NCI-H82 treated with DMSO at 0.1 percent for 48 hours (cell line): ENCODE results near the gene TMEM184C.

Experiments used
- DNase-seq: peaks from one replicate; lab custom pipeline; 2025; ENCODE audit not compliant: unreplicated experiment; lab: John Stamatoyannopoulos, UW

Gene TMEM184C

GRCh38 chr4:147617173-147617840, at the start of gene TMEM184C:
TSS of gene TMEM184C (plus strand) at chr4:147617397. CDS start at chr4:147617957, 560 bp downstream.
- peak; percentile 83 for DNase-seq

DNA sequence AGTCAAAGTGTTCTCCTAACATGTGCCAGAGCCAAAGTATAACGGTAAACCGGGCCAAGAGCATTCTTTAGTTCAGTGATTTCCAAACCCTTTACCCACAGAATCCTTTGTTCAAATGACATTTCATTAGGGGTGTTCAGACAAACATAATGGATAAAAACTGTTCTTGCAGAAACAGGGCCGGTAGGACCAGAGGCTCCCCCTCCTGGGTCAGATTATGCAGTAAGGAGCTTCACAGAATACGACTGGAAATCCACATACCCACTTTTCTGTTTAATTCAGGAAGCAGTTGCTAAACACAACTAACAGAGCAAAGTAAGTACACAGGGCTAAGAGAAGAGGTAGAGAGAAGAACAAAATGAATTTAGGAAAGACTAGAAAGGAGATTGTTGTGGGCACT, 46.6 kb upstream of the TMEM184C start:
- DNase-seq, result no peak

GRCh38 chr4:147571036-147571770, 46.0 kb upstream of the TMEM184C start:
- no peak for DNase-seq

- DNase-seq, result no peak
These were observed 41.1 kb upstream of the TMEM184C start for GRCh38 chr4:147576084-147576483.

GRCh38 chr4:147578051-147578476, 39.1 kb upstream of the TMEM184C start:
- no peak for DNase-seq

DNA sequence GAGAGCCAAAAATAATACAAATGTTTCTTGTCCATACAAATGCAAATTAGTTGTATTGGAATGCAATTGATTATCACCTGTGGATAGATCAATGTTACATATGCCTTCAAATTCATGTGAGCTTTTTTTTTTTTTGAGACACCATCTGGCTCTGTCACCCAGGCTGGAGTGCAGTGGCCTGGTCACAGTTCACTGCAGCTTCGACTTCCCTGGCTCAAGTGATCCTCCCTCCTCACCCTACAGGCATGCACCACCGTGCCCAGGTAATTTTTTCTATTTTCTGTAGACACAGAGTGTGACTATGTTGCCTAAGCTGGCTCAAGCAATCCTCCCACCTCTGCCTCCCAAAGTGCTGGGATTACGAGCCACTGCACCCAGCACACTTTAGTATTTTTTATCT, 38.6 kb upstream of the TMEM184C start:
- DNase-seq, result no peak

GRCh38 chr4:147580396-147580795, 36.8 kb upstream of the TMEM184C start:
- DNase-seq, result no peak

- no peak for DNase-seq
These were observed 35.4 kb upstream of the TMEM184C start for GRCh38 chr4:147581606-147582350.

DNA sequence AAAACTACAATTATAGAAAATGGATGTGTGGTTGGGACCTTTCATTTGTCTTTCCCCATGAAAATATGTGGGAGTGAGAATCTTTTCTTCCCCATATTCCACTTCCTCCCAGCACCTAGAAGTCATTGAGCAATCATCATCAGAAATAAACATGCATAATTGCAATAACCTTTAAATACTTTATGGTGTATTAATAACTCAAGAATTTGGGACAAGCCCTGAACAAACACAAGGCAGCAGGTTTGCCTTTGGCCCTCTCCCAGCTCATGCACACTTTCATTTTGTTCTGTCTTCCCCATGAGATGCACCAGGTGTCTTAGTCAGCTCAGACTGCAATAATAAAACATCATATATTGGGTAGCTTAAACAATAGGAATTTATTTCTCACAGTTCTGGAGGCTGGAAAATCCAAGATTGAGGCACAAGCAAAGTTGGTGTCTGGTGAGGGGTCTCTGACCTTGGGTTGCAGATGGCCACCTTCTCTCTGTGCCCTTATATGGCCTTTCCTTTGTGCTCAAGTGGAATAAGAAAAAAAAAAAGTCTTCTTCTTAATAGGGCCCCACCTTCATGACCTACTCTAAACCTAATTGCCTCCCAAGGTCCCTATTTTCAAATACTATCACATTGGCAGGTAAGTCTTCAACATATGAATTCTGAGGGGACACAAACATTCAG, 34.7 kb upstream of the TMEM184C start:
- no peak for DNase-seq

DNA sequence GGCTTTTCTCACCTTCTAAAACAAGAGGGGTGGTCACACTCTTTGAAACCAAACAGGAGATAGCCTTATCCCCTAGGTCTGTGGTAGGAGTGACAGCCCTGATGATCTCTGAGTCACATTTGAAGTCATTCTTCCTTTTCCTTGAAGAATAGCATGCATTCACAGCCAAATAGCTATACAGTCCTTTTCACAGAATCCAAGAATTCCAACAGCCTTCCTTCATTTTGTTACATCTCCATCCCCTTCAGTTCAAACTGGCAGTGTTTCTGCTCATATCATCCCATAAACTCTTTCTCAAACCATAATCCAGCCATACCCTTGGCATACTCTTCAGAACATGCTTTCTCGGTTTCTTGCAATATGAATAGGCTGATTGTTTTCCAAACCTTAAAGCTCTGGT, 33.3 kb upstream of the TMEM184C start:
- DNase-seq, result no peak

DNA sequence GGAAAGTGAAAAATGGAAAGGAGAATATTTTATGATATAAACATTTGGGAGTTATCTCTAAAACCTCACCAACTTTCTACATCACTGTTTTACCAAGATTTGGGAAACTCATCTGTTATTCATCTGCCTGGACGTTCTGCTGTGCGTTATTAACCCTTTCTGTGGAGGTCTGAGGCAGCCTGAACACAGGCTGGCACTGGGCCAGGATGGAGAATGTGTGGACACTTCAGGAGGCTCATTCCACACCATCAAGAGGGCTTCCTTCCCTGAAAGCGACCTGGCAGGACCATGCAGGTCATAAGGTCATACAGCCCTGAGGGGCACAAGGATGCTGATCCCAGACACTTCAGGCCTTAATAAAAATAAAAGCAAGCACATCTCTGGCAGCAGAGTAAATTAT, 31.2 kb upstream of the TMEM184C start:
- DNase-seq, result no peak

- no peak for DNase-seq
These were observed 30.6 kb upstream of the TMEM184C start for GRCh38 chr4:147586637-147587036.

- no peak for DNase-seq
These were observed 30.2 kb upstream of the TMEM184C start for GRCh38 chr4:147587041-147587440.

DNA sequence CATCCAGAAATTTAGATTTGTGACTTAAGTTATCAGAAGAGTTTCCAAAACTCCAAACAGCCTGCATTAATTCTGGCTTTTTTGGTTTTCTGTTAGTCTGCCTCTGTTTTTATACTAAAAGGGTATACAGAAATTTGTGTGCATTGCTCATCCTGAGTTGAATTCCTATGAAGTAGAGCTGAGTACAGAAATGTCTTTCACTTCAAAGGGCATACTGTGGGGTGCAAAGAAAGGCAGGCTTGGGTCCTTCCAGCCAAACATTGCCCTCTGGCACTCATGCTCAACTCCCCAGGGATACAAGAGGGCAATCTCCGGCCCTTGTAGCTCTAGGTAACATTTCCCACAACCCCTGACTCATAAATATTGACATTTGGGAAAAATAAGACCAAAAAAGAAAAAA, 27.6 kb upstream of the TMEM184C start:
- DNase-seq, result no peak

DNA sequence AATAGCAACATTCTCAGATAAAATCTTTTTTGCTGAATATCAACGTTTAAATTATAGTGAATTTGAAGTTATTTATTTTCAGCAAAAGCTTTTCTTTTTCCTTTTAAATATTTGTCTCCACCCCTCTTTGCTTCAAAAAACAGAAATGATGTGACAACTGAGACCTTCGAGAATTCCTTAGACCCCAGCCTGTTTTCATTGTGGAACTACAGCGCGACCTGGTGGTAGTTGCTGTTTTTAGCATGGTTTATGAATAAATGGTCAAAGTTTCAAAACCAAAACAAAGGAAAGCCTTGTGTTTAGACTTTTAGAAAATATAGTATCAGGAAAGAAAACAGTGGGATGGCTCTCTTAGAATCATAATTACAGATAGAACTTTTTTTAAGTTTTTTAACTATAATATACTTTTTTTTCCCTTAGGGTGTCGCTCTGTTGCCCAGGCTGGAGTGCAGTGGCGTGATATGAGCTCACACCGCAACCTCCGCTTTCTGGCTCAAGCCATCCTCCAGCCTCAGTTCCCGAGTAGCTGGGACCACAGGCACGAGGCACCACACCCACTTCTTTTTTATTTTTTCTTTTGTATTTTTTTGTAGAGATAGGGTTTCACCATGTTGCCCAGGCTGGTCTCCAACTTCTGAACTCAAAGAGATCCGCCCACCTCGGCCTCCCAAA, 26.8 kb upstream of the TMEM184C start:
- peak; percentile 12 for DNase-seq

GRCh38 chr4:147591106-147591505, 26.1 kb upstream of the TMEM184C start:
- DNase-seq, result no peak

GRCh38 chr4:147594107-147594506, 23.1 kb upstream of the TMEM184C start:
- no peak for DNase-seq

GRCh38 chr4:147594578-147594977, 22.6 kb upstream of the TMEM184C start:
- DNase-seq, result no peak

- no peak for DNase-seq
These were observed 20.8 kb upstream of the TMEM184C start for GRCh38 chr4:147596377-147596776.

GRCh38 chr4:147596981-147597380, 20.2 kb upstream of the TMEM184C start:
- DNase-seq, result no peak

- DNase-seq, result no peak
These were observed 19.6 kb upstream of the TMEM184C start for GRCh38 chr4:147597561-147597960.
